ENCODE data around the gene MOG.

Gene MOG

GRCh38 chr6:29656798-29657197, at the start of gene MOG:
Gene MOG (plus strand): TSS chr6:29657092. CDS start chr6:29657210, 118 bp downstream.
- DNase-seq (ENCODE audit: low spot score), result no peak

GRCh38 chr6:29608131-29608530, 48.8 kb upstream of the MOG start:
- DNase-seq (ENCODE audit: low spot score), result no peak

DNA sequence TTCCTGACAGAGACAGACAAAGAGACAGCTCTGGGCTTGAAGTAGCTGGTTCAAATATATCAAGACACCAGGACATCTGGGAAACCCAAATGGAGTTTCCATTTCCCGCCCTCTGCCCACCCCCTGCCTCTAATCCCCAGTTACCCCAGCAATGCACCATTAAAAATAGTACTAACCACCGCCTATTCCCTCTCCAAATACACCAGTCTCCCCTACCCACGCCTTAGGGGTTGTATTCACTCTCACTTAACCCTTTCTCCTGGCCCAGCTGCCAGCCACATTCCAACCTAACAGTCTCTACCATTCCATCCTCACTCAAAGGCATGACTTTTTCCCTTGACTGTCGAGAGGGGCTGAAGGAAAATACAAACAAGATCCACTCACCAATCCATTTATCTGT, 46.4 kb upstream of the MOG start:
- DNase-seq (ENCODE audit: low spot score), result no peak

DNA sequence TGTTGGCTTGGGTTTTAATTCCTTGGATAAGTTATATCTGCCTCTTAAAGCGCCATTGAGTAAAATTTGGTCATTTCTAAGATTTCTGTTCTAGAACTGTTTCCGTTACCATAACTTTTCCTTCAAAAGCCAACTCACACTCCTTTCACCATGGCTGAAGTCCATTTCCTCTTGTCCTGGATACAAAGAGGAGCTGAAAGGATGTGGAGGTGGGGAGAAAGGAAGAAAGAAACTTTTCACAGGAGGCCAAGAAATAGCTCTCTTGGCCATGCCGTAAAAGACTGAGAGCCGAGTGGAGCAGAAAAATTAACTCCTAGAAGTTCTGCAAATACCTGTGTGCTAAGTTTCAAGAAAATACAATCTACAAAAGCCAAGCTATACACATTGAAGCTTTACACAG, 45.5 kb upstream of the MOG start:
- DNase-seq (ENCODE audit: low spot score), result no peak

DNA sequence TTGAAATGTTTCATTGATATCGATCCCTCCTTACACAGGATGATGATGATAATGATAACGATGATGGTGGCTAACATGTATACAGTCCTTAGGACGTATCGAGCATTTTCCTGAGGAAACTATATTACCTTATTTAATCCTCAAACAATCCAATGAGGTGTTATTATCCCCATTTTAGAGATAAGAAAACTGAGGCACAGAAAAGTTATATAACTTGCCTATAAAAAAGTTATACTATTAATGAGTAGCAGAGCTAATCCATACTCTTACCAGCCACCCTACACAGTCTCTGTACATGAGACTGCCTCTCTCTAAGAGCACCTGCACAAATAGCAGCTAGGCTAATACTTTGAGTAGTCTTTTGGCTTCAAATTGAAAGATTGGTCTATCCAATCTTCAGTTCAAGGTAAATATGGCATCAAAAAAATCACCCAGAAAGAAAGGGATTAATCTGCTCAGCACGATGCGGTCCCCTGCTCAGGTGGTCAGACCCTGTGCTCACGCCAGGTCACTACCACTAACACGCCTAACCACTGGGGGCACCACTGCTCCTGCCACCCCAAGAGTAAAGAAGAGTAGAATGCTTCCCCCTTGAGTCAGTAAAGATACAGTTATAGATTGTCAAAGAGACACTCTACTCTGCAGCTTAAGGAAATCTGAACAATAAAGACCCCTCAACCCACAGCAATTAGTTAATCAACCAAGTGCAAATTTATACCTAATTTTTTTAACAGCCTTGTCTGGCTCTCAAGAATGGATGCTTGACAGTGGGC, 38.9 kb upstream of the MOG start:
- no peak for DNase-seq (ENCODE audit: low spot score)

- DNase-seq (ENCODE audit: low spot score), result no peak
Observed at GRCh38 chr6:29619578-29620160, 37.2 kb upstream of the MOG start.

GRCh38 chr6:29620630-29621029, 36.3 kb upstream of the MOG start:
- DNase-seq (ENCODE audit: low spot score), result no peak

DNA sequence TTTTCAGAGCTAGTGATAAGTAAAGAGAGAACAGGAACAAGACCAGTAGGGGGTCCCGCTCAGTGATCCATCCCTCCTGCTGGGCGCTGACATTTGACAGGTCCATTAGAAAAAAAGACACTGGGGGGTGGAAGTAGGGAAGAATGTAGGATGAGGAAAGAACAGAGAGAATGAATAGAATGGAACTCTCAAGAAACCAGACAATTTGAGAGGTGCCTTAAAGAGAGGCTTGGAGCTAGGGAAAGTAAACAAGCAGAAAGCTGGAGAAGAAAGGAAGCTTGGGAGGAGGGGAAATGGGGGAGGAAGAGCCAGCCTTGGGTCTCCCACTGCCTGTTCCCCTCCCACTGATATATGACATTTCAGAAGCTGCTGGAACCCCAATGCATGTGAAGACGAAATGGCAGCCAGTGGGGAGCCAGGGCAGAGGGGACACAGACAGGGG, 32.4 kb upstream of the MOG start:
- no peak for DNase-seq (ENCODE audit: low spot score)

DNA sequence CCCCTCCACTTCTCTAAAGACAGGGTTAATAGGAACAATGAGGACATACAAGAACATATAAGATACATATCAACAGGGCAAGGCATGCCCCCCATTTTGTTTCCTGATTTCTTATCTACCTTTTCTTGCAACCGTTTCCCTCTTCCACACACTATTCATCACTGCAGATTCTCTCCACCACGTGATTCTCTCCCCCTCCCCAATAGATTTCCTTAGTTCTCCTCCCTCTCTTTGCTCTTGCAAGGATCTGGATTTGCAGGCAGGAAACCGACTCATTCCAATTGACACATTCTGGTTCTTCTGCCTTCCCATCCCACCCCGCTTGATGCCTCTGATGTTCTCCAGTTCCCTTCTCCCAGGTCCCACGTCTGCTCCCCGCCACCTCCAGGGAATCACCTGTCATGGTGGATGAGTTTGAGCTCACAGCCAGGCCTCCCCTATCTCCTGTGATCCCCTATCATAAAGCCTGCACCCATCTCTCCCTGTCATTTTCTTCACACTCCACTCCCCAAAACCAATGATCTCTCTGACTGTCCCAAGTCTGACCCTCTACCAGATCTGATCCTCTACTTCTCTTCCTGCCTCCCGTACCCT, 31.5 kb upstream of the MOG start:
- DNase-seq (ENCODE audit: low spot score), result no peak

- DNase-seq (ENCODE audit: low spot score), result no peak
Observed at GRCh38 chr6:29626948-29627754, 29.7 kb upstream of the MOG start.

DNA sequence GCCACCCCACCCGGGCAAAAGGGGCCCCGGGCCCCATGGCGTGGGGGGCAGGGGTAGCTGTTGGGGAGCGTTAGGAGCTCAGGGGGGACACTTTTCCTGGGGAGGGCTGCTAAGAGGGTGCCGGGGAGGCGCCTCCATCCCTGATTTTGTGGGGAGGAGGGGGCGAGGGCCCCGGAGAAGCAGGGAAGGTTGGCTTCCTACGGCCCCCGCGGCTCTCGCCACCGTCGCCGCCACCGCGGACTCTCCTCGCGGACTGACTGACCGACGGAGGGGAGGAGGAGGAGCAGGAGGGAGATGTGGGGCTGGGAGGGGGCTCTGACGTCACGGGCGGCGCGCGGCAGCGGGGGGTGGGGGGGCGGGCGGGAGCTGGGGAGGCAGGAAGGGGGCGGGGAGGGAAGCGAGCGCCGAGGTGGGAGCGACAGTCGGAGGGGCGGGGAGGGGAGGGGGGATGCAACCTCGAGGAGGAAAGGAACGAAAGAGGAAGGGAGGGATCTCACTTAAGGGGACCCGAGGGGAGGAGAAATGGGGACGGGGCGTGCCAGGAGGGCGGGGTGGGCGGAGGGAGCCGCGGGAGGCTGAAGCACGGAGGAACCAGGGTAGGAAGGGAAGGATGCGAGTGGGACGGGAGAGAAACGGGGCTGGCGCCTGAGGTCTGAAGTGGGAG, 29.0 kb upstream of the MOG start:
- peak; percentile 36 for DNase-seq (ENCODE audit: low spot score)

GRCh38 chr6:29628419-29629281, 28.2 kb upstream of the MOG start:
- DNase-seq (ENCODE audit: low spot score), result peak; percentile 85

- no peak for DNase-seq (ENCODE audit: low spot score)
Observed at GRCh38 chr6:29629571-29629970, 27.3 kb upstream of the MOG start.

GRCh38 chr6:29630315-29630714, 26.6 kb upstream of the MOG start:
- no peak for DNase-seq (ENCODE audit: low spot score)

GRCh38 chr6:29631209-29631810, 25.6 kb upstream of the MOG start:
- no peak for DNase-seq (ENCODE audit: low spot score)

DNA sequence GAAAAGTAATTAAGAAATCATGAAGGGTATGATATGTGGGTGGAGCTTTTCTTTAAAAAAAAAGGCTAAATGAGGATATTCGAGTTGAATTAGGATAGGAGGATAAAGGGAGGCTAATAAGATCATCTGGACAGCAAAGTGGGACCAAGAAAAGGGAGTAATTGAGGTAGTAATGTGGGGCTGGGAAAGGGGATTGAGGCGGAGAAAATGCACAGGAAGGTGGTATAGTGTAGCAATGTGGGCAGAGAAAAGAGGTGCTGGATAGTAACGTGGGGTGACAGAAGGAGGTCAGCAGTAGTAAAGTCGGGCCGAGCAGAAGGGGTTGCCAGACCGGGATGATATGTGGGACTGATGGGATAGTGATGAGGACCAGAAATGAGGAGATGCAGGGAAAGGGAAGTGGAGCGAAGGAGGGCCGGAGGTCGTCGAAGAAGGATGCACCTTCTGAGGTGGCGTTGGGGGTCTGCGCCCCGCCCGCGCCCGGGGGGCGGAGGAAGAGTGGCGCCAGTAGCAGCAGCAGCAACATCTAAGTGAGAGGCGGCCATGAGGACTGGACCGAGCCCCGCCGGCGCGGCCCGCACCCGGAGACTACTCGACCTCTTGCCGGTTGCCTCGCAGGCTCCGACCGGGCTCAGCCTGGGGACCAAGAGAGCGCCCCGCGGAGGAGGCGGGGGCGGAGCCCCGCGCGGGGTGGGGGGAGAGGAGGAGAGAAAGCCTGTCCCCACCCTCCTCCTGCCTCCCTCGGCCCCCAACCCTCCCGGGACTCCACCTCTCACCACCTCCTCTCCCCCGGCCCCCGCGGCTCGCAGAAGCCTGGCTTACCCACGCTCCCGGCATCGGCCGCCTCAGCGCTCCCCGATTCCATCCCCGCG, 24.8 kb upstream of the MOG start:
- no peak for DNase-seq (ENCODE audit: low spot score)

- DNase-seq (ENCODE audit: low spot score), result peak; percentile 98
Observed at GRCh38 chr6:29632789-29633533, 23.9 kb upstream of the MOG start, which contains the start of gene GABBR1. Gene GABBR1 (minus strand): TSS chr6:29633183. CDS start chr6:29632385, 798 bp downstream.

GRCh38 chr6:29633534-29633905, 23.4 kb upstream of the MOG start:
- DNase-seq (ENCODE audit: low spot score), result no peak

GRCh38 chr6:29637247-29637646, 19.6 kb upstream of the MOG start:
- no peak for DNase-seq (ENCODE audit: low spot score)

Measured in COLO829 (cell line).